NCI-H1930 (cell line): ENCODE data around the gene CBFA2T3.

ENCODE experiments used
- DNase-seq, 2 experiments: peaks; one replicate each; lab custom pipeline; 2025; lab: John Stamatoyannopoulos, UW

The CBFA2T3 gene

DNA sequence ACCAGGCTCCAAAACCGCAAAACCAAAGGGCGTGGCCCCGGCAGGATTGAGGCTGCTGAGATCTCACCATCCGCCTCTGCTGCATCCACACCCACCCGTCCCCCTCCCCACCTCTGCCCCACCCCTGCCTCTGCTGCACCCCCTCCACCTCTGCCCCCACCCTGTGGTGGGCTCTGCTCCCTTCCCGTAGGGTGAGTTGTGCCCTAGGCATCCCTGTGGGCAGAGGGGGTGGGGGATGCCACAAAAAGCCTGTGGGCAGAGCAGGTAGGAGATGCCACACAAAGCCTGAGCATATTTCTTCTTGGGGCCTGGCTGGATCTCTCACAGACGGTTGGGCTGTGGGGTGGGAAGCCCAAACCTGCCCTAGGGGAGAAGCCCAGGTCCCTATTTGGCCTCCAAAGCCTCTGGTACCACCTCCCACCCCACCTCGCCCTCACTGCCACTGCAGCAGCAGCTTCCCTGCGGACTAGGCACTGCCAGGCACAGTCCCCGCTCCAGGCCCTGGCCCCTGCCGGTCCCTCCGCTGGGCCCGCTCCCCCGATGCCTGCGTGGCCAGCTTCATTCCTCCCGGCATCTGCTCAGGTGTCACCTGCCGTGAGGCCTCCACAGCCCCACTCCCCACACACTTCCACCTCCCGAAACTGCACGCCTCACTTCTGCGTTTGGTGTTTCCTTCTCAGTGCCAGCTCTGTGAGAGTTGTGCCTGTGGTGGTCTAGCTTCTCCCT is 99.3 kb downstream of the CBFA2T3 start:
- DNase-seq = no peak

DNA sequence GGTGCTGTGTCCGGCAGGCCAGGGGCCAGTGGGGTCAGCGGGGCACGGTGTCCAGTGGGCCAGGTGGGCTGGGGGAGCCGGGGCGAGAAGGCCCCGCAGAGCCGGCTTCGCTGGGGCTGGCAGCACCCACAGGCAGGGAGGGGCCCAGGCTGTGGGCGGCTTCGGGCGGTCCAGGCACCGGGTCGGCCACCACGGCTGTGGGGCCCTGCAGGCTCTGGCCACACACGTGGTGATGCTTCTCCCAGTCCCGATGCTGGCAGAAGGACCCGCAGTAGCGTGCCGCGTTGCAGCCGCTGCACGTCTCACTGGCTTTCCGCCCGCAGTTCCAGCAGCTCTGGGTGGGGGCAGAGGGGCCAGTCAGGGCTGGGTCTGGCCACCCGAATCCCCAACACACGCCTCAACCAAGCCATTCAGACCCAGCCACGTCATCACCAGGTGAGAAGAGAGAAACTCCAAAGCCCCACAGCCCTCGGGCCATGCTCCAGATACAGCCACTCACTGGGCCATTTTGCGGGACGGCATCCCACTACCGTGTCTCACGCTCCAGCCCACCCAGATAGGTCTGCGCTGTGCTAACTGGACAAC is 100.0 kb downstream of the CBFA2T3 start:
- no peak for DNase-seq

DNA sequence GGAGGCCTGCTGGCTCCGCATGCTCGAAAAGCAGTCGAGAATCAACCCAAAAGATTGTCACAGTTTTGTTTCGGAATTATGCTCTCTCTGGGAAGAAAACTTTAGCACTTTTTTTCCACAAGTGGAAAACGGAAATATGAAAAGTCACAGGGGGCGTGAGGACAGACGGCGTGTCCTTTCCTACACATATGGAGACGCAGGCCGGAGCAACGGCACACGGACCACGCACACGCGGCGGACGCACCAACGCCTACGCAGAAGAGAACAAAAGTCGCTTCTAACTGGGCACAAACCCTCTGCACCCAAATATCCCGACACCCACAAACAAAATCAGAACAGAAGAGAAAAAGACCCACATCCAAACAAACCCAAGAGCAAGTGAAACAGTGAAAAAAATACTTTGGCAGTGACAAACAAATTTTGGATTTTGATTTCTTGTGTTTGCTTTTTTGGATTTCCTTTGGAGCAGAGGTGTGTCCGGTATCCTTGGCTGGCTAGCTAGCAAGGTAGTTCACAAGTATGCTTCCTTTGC is 101.2 kb downstream of the CBFA2T3 start:
- no peak for DNase-seq

DNA sequence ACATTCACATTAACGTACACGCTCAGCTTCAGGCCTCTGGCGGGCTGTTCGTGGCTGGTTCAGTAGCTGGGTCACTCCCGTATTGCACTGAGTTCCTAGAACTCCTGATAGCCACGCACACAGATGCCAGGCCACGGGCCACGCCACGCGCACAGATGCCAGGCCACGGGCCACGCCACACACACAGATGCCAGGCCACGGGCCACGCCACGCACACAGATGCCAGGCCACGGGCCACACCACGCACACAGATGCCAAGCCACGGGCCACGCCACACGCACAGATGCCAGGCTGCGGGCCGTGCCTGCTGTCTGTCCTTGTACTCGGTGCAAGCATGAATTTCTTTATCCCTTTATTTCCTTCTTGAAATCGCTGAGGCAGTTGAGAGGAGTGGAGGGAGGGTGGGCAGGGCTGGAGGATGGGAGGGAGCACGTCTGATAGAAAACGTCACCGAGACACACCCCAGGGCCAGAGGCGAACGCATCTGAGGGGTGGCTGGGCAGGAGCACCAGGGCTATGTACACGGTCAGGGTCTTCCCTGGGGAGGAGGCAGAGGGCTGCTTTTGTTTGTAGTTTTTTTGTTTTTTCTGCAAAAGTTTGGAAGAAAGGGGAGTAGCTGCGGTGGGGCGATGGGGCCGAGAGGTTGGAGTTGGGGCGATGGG is 101.9 kb downstream of the CBFA2T3 start:
- DNase-seq = no peak

DNA sequence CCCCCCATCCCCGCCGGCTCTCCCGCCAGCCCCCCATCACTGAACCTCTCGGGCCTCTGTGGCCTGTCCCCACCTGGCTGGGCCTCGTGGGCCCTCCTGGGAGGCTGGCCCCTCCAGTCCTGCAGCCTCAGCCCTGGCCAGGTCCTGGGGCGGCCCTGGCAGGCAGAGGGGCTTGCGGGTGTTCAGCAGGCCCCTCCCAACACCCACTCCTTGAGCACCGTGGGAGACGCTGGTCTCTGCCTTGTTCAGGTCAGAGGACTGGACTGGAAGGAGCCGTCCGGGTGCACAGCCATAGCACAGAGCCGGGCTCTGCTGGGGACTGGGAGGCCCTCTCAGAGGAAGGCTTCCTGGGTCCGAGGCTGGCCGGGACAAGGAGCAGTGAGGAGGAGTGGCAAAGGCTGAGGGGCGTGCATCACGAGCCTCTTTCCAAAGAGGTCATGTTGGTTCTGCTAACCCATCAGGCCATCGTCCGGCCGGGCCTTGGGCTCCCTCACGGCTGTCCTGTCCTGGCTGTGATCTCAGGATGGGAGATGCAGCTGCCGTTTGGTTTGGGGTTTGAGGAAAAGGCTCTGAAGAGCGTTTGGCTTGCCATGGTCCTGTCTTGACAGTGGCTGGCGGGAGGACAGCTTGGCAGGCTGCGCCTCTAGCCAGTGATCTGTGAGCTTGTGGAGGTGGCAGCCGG is 104.2 kb downstream of the CBFA2T3 start:
- DNase-seq = no peak

DNA sequence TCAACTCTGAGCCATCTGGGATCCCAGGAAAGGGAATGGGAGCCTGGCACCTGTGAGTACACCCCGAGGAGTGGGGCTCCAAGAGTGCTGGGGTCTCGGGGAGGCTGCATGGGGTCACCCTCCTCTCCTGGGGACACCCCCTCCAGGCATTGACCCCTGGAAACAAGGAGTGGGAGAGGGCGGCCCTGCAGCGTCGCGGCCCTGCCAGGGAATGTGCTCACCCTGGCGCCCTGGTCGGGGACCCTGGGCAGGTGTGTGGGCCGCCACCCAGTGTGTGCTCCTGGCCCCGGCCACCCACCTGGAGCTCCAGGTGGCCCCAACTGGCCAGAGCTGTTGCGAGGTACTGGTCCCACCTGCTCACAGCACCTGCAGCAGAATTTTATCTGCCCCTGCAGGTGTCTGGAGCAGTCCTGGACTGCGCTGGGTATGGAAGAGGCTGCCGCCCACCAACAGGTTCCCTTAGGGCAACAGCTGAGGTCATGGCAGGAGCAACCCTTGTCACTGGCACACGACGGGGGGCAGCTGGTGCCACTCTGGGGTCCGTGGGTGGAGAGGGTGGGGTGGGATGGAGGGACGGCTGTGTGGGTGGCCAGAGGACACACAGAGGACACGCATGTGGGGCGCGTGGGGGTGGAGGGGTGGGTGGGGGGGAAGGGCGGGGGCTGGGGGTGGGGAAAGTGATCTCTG is 105.1 kb downstream of the CBFA2T3 start:
- no peak for DNase-seq

DNA sequence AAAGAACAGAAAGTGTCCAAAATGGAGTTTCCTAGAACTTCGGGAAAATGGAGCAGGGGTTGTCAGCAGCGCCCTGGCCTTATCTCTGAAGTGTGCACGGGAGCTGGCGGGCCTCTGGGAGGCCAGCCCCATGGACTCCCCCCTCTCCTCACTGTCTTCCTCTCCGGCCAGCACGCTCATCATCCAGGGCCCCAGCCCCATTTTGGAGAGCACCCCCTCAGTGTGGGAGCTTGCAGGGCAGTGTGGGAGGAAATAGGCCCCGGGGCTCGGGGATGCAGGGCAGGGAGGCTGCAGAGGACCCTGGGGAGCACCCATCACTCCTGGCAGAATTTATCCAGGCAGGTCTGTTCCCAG is 105.7 kb downstream of the CBFA2T3 start:
- no peak for DNase-seq

DNA sequence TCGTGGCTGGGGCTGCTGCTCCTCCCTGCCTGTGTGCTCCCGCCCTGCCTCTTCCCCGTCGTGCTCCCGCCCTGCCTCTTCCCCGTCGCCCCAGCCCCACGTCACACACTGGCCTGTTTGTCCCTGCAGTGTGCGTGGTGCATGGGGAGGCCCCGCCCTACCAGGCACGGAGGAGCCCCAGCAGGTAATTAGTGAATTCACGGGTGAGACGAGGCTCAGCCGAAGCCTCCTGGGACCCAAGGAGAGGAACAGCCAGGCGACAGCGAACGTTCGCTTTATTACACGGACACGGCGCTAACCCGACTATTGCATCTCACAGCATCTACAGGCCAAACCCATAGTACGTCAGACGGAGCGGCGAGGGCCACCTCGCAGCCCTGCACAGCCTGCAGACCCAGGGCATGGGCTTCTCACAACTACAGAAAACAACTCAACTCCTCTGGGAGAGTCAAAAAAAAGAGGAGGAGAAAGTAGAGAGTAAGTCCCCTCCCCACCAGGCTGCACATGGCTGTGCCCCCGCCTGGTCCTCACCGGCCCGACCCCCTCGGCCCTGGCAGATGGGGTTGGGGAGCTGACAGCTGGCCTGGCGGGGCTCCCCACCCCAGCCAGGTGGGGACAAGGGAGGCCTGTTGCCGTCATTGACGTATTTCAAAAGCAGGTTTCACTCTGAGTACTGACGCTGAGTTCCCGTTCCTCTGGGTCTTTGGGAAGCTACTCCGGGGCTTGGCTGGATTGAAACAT is 106.2 kb downstream of the CBFA2T3 start:
- DNase-seq = no peak

DNA sequence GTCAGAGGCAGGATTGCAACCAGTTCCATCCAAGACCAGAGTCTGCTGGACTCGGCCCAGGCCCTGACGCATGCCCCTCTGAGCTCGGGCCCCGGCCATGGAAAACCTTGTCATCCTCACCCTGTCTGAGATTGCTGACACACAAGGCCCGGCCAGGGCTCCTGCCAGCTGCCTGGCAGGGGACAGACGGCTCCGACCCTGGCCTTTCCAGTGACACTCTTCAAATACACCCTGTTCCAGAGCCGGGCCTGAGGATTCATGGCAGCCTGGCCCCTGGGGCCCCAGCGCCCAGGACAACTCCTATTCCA is 107.4 kb downstream of the CBFA2T3 start:
- DNase-seq = no peak

DNA sequence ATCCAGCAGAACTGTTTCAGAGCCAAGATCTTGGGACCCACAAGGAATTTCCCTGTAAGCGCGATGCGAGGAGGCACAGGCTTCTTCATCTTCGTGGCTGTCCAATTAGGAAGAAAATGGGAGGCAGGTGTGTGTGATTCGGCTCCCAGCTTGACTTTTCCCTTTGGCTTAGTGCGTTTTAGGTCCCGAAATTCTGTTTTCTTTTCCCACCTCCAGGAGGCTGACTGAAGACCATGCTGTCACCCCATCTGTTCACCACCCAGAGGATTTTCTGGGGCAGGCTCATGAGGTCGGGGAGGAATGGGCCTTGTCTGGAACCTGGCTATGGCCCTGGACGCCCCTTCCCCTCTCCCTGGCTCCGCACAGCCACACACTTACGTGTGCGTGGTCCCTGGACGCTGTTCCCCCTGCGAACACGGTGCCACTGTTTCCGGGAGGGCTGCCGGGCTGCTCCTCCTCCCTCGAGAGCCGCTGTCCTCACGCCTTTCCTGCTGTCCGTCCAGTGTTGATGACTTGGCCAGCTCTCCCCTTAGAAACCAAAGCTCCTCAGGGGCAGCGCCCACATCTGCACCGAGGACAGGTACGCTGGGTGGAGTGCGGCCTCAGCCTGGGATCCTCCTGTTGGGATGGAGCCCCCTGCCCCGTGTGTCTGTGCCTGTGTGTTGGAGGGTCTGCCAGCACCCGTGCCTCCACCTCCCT is 107.9 kb downstream of the CBFA2T3 start:
- DNase-seq = no peak

DNA sequence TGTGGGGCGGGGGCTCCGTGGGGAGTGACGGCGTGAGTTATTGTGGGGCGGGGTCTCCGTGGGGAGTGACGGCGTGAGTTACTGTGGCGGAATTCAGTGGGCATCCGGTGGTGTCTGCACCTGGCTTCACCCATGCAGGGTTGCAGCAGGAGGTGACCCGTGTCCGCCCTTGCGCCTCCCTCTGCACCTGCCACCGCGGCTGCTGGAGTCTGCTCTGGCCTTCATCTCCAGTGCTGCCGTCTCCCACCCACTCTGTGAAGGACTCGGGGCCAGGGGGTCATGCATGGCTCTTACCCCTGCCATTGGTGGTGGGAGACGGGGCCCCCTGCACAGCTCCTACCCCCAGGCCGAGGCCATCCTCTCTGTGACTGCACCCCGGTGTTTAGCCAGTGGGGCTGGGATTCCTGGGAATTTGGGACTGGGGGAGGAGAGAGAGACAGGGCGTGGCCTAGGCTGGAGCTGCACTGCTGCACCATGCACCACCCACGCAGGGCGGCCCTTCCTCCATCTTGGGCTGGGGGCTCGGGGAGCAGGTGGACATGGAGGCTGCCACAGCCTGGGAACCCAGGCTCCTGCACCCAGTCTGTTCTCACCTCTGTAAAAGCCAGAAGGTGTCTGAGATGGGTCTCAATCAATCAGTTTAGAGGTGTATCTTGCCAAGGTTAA is 109.3 kb downstream of the CBFA2T3 start:
- DNase-seq = no peak

DNA sequence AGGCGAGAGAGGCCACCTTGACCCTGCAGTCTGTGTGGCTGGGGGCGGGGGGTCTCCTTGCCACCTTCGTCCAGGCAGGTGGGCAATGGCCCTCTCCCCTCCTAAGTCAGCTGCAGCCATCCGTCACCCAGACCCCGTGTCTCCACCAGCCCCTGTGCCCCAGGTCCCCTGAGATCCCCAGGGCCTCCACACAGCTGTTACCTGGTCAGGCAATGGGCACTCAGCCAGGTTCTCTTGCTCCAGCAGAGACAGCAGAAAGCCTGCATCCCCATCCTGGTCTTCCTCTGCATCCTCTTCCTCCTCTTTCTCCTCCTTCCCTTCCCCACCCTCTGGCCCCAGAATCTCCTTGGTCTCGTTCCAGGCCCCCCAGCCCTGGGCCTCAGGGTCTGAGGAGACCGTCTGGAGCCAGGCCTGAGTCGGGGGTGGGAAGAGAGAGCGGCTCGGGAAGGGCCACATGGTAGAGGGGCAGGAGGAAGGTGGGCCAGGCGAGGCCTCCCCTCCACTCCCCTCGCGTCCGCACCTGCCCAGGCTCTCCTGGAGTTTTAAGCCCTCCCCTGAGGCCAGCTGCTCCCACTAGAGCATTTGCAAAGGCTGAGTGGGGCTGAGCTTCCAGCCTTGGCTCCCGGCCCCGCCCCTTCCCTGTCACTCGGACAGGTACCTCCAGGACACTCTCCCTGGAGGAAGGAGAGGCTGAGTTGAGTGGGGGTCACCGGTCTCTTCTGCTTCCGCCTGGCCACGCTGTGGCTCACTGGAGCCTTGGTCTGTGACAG is 110.7 kb downstream of the CBFA2T3 start, which contains the start of gene PABPN1L:
Gene PABPN1L, minus strand, starts transcription at position 510 of the 770 bp plus-strand sequence. Its CDS starts 54 bp downstream, at position 456.
- DNase-seq = no peak

DNA sequence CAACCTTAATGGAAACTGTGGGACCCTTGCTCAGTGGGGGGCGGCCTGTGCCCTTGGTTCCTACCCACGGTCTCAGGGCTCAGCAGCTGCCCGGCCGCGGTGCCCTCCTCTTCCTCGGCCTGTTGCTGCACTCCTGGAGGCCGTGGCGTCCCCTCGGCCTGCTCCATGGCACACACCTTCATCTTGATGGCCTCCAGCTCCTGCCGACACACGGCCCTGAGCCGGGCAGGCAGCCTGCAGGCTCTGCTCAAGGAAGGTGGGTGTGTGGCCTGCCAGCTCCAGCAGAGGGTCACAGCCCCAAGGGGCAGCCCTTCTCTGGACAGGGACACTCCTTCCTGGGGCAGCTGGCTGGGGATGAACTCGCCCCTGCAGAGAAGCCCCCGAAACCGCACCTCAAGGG is 111.3 kb downstream of the CBFA2T3 start:
- DNase-seq = no peak

DNA sequence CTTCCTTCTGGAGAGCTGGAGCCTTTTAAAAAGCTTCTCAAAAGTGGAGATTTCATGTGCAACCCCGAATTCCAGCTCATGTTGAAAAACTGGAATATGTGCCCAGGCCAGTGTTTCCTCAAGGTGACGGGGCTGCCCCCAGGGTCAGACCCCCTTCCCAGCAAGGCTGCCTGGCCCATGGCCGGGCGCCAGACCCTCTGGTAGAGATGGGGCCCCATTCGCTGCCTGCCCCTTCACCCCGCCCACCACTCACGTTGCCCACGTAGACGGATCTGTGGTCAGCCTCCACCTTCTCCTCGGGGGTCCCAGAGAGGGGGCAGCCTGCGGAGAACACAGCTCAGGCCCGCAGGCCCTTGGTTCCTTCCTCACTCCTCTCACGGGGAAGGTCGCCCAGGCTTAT is 111.7 kb downstream of the CBFA2T3 start:
- DNase-seq = no peak

DNA sequence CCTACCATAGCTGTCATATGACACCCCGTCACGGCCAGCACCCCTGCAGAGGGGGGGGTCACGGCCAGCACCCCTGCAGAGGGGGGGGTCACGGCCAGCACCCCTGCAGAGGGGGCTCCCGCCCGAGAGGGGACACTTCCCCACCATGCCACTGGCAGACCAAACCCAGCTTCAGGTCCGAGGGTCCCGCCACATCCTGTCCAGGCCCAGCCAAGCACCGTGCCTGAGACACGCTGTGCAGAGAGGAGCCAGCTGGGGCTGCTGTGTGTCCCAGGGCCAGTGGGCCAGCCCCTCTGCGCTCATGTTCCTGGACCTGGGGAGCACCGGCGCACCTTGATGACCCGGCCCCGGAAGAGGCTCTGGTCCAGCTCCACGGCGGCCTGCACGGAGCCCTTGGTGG is 112.5 kb downstream of the CBFA2T3 start:
- no peak for DNase-seq

DNA sequence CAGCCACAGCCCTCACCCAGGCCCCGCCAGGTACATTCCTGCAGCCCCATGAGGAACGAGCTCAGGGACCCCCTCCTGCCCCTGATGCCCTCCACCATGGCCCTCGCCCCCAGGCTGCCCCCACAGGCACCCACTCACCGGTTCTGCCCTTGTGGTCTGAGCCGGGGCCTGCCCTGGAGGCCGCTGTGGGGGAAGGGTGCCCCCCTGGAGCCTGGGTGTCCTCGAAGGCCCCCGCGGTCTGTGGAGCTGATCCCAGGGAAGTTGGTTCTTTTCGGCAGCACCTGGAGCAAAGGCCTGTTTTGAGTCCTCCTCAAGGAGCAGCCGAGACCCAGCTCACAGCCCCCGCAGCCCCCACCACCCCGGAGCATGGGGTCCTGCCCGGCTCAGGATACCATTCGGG is 112.9 kb downstream of the CBFA2T3 start:
- DNase-seq = no peak

DNA sequence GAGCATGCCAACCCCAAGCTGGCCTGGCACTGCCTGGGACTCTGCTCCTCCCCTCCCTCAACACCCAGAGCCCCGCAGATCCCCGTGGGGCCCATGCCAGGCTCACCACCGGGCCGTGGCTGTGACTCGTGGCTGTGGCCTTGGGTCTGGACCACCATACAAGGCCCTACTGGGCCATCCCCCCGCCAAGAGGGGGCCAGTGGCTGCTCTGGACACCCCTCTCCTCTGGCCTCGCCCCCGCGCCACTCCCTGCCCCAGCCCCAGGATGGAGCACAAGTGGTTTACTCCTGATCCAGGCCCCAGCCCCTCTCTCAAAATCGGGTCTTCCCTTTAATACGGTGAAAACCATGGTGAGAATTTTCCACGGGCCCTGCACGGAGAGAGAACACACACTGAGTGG is 113.6 kb downstream of the CBFA2T3 start:
- DNase-seq = no peak

DNA sequence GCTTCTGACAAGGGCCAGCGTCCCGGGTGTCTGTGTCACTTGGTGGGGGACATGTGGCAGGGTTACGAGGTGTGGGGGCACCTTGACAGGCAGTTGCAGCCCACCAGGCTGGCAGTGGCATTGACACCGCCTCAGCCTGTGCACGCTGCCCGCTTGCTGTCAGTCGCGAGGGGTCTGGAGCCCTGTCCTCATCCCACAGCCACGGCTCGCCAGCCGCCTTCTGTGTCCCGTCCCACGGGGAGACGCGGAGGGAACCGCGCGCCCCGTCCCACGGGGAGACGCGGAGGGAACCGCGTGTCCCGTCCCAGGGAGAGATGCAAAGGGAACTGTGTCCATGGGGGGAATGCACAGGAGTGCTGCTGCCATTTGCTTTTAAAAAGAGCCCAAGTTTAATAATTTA is 114.0 kb downstream of the CBFA2T3 start:
- no peak for DNase-seq

DNA sequence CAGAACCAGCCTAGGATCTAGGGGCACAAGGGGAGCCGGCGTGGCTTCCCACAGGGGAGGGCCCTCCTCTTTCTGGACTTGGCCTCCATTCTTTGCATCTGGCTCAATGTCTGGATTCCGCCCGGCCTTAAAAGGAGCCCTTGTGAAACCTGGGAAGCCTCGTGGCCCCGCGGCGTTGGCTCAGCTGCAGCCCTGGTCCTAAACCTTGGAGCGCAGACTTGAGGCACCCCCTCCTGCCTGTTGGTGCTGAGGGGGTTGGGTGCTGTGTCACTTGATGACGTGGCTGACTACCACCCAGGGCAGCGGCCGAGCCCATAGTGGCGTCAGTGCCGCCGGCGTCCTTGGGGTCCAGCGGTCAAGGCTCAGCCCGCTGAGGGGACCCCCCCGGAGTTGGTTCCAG is 115.6 kb downstream of the CBFA2T3 start:
- no peak for DNase-seq
